Measurements from ENCODE around the gene WDR75. TPM values are rescaled to one million over a fixed set of nuclear protein-coding genes. Genes with fewer than 3 reads are reported as not detected.

The WDR75 gene
- polyA plus RNA-seq, 1 donor (not counting 4 experiments of a cell fraction or from before 2014, with no cell fraction given): 60.4 TPM

DNA sequence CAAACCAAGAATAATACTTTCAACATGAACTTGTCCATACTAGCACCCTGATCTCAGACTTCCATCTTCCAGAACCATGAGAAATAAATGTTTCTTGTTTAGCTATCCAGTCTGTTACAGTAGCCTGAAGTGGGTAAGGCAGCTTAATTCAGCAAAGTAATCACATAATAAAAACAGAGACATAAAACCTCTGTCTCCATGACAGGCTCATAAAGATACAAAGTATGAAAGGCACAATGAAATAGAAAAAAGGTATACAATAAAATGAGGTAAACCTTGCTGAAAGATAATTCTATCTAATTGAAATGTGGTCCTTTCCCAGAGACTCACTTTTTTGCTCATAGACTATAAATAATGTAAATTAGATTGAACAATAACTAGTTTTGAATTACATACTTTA is 46.7 kb upstream of the WDR75 start:
- Histone ChIP-seq H3K4me3 (ENCODE audit: control insufficient read depth in 2 of 3, extremely low read depth in 1 of 3, insufficient read depth in 2 of 3, low read depth in 1 of 3, low read length in 3 of 3) (no peak overlapping the region), H3K36me3 (ENCODE audit: control insufficient read depth in 2 of 2, extremely low read depth in 1 of 2, insufficient read depth in 2 of 2, low read length in 2 of 2) (no peaks in the 10 kb centered on the region), H3K79me2 (ENCODE audit: control insufficient read depth, insufficient read depth, low read length) (no peaks in the 10 kb centered on the region), H3K4me1 (ENCODE audit: control insufficient read depth, extremely low read depth, insufficient read depth, low read length) (peaks cover 11% of the 10 kb centered on the region), H3K27me3 (ENCODE audit: control insufficient read depth, extremely low read depth, insufficient read depth, low read length) (no peaks in the 10 kb centered on the region), H3K9me1 (ENCODE audit: control insufficient read depth, extremely low read depth, insufficient read depth, low read length) (no peaks in the 10 kb centered on the region), H3K9me3 (ENCODE audit: control insufficient read depth, low read depth, low read length) (no peaks in the 10 kb centered on the region), H4K20me1 (ENCODE audit: control insufficient read depth, extremely low read depth, insufficient read depth, low read length) (no peaks in the 10 kb centered on the region), H3K4me2 (ENCODE audit: control insufficient read depth, extremely low read depth, insufficient read depth, low read depth, low read length) (no peak overlapping the region), H3K9ac (ENCODE audit: control insufficient read depth, extremely low read depth, insufficient read depth, low read length) (no peak overlapping the region), H2AFZ (ENCODE audit: control insufficient read depth, low read length) (peak overlapping the region; percentile 47), H3K27ac (ENCODE audit: control insufficient read depth, insufficient read depth, low read length) (no peak overlapping the region)
- FAIRE-seq (no peak), DNase-seq (ENCODE audit: low read depth, low spot score) (no peak)
- TF ChIP-seq, protein P1, sequence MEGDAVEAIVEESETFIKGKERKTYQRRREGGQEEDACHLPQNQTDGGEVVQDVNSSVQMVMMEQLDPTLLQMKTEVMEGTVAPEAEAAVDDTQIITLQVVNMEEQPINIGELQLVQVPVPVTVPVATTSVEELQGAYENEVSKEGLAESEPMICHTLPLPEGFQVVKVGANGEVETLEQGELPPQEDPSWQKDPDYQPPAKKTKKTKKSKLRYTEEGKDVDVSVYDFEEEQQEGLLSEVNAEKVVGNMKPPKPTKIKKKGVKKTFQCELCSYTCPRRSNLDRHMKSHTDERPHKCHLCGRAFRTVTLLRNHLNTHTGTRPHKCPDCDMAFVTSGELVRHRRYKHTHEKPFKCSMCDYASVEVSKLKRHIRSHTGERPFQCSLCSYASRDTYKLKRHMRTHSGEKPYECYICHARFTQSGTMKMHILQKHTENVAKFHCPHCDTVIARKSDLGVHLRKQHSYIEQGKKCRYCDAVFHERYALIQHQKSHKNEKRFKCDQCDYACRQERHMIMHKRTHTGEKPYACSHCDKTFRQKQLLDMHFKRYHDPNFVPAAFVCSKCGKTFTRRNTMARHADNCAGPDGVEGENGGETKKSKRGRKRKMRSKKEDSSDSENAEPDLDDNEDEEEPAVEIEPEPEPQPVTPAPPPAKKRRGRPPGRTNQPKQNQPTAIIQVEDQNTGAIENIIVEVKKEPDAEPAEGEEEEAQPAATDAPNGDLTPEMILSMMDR (optimal IDR thresholded peaks at IDR 0.05 in 1 of 3, IDR thresholded peaks at IDR 0.05 in 1 of 3, conservative IDR thresholded peaks at IDR 0.05 in 1 of 3; ENCODE audit: extremely low read depth in 1 of 3, insufficient read depth in 2 of 3, low read length in 3 of 3): no peak
- no peak for TF ChIP-seq EZH2 (IDR thresholded peaks at IDR 0.05; ENCODE audit: low read length)
- dilution Hi-C loops (cut with MboI; ENCODE audit: extremely low pct_ligation_motif_present, low sequenced_read_pairs): no loop called here

DNA sequence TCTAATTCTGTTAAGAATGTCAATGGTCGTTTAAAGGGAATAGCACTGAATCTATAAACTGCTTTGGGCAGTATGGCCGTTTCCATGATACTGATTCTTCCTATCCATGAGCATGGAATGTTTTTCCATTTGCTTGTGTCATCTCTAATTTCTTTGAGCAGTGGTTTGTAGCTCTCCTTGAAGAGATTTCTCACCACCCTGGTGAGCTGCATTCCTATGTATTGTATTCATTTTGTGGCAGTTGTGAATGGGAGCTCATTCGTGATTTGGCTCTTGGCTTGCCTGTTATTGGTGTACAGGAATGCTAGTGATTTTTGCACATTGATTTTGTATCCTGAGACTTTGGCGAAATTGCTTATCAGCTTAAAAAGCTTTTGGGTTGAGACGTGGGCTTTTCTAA is 38.3 kb upstream of the WDR75 start:
- Histone ChIP-seq H3K9ac (ENCODE audit: control insufficient read depth, extremely low read depth, insufficient read depth, low read length) (no peak overlapping the region), H3K9me1 (ENCODE audit: control insufficient read depth, extremely low read depth, insufficient read depth, low read length) (no peaks in the 10 kb centered on the region), H3K4me3 (ENCODE audit: control insufficient read depth in 2 of 3, extremely low read depth in 1 of 3, insufficient read depth in 2 of 3, low read depth in 1 of 3, low read length in 3 of 3) (no peak overlapping the region), H3K36me3 (ENCODE audit: control insufficient read depth in 2 of 2, extremely low read depth in 1 of 2, insufficient read depth in 2 of 2, low read length in 2 of 2) (no peaks in the 10 kb centered on the region), H4K20me1 (ENCODE audit: control insufficient read depth, extremely low read depth, insufficient read depth, low read length) (no peaks in the 10 kb centered on the region), H3K4me2 (ENCODE audit: control insufficient read depth, extremely low read depth, insufficient read depth, low read depth, low read length) (no peak overlapping the region), H3K27me3 (ENCODE audit: control insufficient read depth, extremely low read depth, insufficient read depth, low read length) (no peaks in the 10 kb centered on the region), H2AFZ (ENCODE audit: control insufficient read depth, low read length) (no peak overlapping the region), H3K79me2 (ENCODE audit: control insufficient read depth, insufficient read depth, low read length) (no peaks in the 10 kb centered on the region), H3K9me3 (ENCODE audit: control insufficient read depth, low read depth, low read length) (no peaks in the 10 kb centered on the region), H3K4me1 (ENCODE audit: control insufficient read depth, extremely low read depth, insufficient read depth, low read length) (peaks cover 6% of the 10 kb centered on the region), H3K27ac (ENCODE audit: control insufficient read depth, insufficient read depth, low read length) (no peak overlapping the region)
- FAIRE-seq (no peak), DNase-seq (ENCODE audit: low read depth, low spot score) (no peak)
- dilution Hi-C loops (cut with MboI; ENCODE audit: extremely low pct_ligation_motif_present, low sequenced_read_pairs): no loop called here
- TF ChIP-seq, protein P1 (optimal IDR thresholded peaks at IDR 0.05 in 1 of 3, IDR thresholded peaks at IDR 0.05 in 1 of 3, conservative IDR thresholded peaks at IDR 0.05 in 1 of 3; ENCODE audit: extremely low read depth in 1 of 3, insufficient read depth in 2 of 3, low read length in 3 of 3): no peak
- TF ChIP-seq EZH2 (IDR thresholded peaks at IDR 0.05; ENCODE audit: low read length): no peak
